Measurements from ENCODE around the gene SLC34A1.

- no peak for TF ChIP-seq CTCF (IDR thresholded peaks at IDR 0.05)
- no peak for TF ChIP-seq POLR2A (IDR thresholded peaks at IDR 0.05)
- TF ChIP-seq EP300 (IDR thresholded peaks at IDR 0.05), result no peak
Measured at GRCh38 chr5:177382423-177383029, 1.7 kb upstream of the SLC34A1 start.
